Astrocyte of the hippocampus (primary cell): ENCODE data around the gene AMER2.

Experiments
- DNase-seq: peaks from one replicate; pipeline ENCODE4 v3.0.0; 2011; ENCODE audit warnings: low read depth, low spot score

Gene AMER2, protein sequence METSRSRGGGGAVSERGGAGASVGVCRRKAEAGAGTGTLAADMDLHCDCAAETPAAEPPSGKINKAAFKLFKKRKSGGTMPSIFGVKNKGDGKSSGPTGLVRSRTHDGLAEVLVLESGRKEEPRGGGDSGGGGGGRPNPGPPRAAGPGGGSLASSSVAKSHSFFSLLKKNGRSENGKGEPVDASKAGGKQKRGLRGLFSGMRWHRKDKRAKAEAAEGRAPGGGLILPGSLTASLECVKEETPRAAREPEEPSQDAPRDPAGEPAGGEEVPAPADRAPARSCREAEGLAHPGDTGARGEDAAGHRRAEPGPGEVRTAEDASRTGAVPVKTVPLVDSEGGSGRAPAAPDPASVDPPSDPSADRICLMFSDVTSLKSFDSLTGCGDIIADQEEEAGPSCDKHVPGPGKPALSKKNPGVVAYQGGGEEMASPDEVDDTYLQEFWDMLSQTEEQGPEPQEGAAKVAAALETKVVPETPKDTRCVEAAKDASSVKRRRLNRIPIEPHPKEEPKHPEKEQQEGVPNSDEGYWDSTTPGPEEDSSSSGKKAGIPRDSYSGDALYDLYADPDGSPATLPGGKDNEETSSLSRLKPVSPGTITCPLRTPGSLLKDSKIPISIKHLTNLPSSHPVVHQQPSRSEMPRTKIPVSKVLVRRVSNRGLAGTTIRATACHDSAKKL

DNA sequence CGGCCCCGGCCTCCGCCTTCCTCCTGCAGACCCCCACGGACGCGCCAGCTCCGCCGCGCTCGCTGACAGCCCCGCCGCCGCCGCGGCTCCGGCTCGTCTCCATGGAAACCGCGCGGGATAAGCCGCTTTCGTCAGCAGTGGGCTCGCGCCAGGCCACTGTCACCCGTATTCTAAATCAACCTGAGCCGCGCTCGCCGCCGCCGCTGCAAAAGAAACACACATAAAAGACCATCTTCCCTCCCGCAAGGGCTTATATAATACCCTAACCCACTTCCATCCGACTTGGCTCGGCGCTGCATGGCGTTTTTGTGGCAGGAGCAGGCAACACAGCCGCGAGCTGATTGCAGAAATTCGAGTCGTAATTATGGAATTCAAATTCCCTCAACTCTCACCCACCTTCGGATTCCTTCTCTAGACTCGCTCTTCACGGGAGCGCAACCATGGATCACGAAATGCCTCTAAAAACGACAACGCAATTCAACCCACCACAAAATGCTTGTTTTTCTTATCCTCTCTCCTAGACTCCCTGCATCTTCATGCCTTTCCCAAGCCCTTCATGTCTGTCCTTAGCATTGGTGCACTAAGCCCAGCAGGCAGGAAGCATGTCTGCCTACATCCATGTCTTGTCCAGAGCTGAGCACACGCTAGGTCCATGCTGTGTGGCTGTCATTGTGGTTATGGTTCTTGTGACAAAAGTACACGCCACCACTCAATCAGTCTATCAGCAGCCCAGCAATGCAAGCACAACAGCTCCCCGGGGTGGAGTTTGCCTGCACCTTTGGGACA is at the start of gene AMER2:
Gene AMER2 (minus strand): TSS at position 772 of the 786 bp plus-strand sequence. CDS start 669 bp downstream, at position 103.
- DNase-seq, result peak; percentile 69

DNA sequence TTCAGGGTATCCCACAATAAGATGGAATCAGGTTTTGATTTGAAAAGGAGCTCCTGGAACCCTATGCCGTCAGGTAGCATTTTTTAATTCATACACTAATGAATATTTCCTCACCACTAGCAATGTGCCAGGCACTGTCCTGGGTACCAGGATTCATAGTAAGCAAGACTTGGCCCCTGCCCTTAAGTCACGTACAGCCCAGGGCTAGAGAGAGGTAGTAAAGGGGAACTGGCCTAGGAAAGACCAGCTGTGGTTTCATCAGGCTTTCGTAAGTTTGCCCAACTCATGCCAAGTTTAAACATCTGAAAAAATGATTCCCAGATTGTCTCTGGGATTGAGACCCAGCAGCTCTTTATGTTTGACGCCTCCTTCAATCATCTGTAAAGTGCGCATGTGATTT is 45.9 kb upstream of the AMER2 start:
- no peak for DNase-seq

DNA sequence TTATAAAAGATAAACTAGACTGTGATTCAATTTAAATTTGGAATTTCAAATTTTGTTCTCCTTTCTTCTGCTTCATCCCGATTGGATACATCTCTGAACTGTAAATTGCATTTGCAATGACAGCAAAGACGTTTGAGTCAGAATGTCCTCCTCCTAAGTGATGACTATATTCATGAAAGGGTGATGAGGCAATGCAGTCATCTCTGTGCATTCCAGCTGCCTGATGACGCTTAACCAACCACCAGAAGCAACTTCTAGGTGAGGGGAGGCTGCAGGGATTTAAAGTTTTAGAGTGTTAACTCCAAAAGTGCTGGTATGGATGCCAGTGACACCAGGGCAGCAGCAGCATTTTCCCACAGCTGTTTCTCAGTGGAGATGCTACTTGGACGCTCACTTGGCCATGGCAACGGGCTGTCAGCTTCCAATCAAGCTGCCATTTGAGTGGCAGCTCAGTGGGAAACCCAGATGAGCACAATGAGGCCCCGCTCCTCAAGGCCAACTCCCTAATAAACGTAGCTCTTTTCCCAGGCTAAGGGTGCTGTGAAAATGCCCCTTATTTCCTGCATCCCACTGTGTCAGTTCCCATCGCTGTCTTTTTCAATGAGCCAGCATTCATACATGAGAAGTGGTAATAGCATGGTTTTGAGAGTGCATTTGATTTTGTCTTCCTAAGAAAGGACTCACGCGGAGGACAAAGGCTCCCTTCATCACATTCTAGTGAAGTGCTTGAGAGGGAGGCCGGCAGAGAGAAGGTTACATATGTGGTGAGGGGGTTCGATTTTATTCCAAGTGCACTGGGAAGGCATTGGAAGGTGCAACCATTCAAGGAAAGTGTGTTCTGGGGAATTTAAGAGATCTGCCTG is 45.2 kb upstream of the AMER2 start:
- DNase-seq, result peak; percentile 47

DNA sequence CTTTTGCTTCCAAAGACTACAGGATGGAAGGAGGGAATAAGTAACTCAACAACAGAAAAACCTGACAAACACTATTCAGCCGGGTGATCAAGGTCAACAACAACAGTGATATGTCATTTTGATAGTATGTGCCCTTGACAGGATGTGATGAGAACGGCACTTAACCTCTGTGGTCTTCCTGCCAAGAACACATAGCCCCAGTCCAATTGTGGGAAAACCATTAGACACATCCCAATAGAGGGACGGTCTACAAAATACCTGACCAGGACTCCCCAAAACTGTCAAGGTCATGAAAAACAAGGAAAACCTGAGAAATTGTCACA is 43.1 kb upstream of the AMER2 start:
- no peak for DNase-seq

DNA sequence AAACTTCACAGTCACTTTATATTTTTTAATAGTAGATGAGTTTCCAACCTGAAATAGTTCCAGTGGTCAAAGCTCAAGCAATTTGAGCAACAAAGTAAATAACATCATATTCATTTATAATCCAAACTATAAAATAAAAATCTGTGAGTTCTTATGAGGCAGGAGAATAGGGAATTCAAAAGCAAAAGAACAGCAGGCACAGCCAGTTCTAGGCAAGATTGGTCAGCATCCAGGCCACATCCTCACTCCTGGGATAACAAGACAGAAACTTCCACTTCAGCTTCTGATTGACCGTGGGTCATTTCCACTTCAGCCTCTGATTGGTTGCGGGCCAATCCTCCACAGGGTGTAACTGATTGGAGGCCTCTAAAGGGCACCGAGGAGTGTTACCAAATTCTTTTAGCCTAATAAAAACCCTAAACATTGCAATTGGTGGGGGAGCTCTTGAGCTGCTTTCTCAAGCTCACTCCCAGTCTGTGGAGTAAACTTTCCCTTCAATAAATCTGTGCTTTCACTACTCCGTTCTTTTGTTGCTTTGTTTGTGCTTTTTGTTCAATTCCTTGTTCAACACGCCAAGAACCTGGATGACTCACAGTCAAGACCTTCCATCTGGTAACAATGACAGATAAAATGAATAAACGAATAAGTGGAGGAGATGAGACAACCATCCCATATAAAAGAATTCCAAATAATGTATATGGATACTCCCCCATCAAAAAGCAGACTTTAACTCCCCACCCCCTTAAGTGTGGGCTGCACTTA is 42.6 kb upstream of the AMER2 start:
- DNase-seq, result peak; percentile 66

DNA sequence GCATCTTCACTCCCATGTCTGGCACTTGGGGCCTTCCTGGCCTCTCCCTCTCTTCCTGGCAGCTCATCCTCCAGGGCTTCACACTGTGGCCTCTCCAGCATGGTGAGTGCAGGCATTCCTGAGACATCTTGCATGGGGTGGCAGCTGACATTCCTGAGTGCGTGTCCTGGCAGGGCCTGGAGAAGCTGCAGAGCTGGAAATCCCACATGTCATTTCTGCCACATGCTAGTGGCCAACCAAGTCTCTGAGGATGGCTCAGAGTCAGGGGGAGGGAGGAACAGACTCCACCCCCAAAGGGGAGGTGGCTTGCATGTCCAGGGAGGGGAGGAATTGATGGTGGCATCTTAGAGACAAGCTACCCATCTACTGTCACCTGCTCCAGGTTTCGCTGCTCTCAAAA is 41.6 kb upstream of the AMER2 start:
- DNase-seq, result no peak

DNA sequence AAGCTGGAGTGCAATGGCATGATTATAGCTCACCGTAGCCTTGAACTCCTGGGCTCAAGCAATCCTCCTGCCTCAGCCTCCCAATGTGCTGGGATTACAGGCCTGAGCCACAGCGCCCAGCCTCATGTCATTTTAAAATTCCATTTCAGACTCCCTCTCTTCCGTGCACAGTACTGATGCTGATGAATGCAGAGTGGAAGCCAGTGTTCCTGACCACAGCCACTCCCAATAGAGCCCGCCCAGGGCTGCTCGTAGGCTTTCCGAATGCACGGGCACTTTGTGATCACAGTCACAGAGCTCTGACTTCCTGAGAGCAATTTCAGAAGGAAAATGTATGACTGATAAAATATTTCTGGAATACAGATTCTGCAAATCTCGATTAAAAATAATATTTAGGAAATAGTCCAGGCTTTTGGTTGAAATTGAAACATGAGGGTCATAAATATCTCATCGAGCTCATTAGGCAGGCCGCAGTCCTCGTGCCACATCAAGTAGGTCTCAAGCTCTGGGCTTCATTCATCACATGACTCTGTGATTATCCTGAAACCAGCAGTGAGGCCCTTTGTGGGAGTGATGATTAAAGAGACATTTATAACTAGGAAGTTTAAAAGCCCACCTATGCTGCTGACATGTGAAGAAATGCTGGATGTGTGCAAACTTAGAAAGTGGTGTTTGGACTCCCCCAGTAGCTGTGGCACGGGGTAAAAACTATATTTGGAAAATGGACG is 38.9 kb upstream of the AMER2 start:
- no peak for DNase-seq

DNA sequence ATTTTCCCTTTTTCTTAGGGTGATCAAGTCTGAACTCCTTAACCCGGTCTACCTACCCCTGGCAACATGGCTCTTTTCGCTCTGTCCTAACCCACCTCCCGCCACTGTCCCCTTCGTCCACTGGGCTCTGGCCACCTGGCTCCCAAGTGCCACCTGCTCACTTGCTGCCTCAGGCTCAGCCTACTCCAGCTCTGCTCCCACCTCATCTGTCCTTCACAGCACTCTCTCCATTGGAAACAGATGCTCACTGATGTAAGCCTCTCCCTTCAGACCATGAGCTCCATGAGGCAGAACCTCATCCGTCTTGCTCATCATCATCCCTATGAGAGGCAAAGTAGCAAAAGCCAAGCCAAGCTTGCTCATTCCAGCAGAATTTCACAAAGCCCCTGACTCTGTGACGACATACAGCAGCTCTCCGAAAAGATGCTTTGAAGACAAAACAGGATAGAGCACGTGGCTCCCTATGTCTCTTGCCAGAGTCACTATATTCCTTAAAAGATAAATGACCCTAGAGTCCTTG is 35.3 kb upstream of the AMER2 start:
- DNase-seq, result no peak

DNA sequence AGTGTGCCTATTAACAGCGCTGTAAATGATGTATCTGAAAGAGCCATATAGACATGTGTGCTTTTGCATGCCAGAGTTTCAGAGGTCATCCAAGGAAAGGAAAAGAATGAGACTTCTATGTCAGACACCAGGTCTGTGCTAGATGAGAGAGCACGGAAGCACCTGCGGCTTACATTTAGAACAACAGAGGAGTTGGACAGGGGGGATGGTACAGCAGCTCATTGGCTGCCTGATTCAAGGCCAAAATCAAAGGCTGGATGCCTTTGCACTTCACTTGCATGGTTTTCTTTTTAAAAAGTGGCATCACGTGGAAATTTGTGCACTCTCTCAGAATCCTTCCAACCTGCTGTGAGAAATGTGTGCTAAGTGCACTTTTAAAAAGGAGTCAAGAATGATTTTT is 32.8 kb upstream of the AMER2 start:
- DNase-seq, result no peak

DNA sequence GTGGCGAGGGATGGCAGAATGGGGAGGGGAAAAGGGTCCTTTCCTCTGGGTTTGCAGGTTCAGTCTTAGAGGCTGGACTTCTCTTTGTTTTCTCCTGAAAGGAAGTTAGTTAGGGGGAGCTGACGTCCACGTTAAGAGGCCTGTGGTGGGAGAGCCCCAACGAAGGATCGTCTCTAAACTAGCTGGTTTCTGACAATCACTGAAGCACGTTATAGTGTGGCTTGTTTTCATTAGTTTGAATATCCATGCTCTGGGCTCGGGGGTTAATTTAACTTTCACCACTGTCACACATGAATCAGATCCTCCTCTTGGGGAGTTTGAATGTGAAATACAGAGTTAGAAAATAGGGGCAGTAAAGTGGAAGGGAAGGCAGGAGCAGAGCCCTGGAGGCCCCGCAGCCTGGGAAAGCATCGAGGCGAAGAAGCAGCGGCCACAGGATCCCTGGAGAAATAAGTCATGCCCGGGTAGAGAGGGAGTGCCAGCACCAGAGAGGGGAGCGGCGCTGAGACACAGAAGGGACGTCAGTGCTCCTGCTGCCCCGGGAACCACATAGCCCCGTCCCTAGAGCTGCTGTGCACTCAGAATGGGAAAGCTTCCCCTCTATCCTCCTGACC is 31.1 kb upstream of the AMER2 start:
- DNase-seq, result peak; percentile 25

DNA sequence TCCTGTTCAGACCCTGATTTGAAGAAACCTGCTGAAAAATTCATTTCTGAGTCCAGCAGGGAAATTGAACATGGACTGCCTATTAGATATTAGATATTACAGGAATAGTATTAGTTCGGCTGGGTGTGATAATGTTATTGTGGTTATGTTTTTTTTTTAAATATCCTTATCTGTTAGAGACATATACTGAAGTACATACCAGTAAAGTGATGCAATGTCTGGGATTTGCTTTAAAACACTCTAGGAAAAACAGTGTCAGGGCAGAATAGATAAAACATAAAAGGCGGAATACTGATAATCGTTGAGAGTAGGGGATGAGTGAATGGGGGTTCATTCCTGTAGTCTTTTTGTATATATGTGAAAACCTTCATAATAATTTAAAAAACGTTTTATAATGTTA is 28.7 kb upstream of the AMER2 start:
- no peak for DNase-seq

DNA sequence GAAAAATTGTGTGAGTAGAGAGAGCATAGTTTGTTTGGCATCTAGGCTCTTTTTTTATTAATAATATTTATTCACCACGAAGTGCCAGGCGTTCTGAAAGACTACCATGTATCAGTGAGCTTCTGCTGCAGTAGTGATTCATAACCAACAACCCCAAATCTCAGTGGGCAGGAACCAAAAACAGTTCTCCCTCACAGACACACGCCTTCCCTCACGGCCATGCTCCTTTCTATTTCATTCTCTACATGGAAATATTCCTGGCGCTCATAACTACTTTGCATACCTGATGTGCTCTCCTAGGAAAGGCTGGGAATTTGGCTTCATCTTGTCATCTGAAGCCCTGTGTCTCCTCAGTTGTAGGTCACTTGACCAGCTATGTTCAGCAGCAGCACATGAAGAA is 26.6 kb upstream of the AMER2 start:
- DNase-seq, result no peak

DNA sequence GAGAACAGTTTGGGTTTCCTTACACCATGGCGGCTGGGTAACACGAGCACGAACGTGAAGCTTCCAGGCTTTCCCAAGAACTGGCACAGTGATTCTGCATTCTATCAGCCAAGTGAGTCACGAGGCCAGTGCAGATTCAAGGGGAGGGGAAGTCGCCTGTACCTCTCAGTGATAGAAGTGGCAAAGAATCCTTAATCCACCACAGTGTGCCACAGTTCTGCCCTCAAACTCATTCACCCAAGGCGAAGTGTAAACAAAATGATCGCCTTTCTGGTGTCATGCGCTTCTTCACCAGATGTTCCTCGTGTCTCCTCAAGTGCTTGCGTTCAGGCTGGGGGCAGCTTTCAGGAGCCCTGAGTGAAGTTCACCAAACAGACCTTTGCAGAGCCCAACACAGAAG is 24.9 kb upstream of the AMER2 start:
- DNase-seq, result no peak

DNA sequence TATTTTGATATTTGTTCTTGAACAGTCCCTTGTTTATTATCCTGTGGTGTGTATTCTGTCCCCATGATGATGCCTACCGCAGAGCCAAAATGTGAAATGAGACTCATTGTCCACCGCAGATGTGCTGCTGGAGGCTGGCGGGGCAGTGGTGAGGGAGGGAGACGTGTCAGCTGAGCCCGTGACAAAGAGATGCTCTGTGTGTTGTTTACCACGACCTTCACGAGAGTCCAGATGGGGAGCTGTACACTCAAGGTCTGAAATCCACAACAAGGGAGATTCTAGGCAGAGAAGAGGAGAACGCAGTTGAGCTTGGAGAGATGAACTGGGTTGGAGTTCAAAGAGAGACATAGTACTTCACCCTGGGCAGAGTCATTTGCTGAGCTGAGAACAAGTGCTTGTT is 20.8 kb upstream of the AMER2 start:
- DNase-seq, result no peak

DNA sequence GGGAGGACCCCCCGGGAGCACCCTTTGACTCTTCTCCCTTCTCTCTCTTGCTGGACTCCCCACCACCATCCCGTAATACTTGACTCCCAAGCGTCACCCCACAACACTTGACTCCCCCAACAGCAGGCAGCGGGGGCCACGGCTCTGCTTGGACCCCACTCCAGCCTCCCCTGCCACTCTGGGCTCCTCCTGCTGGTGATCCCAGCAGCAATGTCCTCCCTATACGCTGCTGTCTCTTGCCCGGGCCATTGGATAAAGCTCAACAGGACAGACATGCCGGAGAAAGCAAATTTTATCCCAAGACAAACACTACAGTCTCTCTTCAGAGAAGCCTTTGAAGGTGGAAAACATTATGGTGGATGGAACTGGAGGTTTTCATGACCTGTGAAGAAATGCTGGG is 20.4 kb upstream of the AMER2 start:
- DNase-seq, result no peak

DNA sequence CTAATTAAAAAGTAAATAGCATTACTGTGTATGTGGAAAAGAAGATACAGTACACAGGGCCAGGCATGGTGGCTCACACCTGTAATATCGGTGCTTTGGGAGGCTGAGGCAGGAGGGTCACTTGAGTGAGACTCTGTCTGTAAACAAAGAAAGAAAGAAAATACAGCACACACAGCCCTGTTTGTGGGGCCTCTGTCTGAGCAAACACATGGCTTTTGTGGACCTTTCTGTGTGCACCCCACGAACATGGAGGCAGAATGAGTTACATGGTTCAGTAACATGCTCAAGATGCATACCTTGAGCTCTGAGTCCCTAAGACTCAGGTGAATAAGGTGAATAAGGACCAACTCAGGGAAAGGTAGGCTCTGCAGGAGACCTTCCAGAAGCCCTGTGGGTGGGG is 20.0 kb upstream of the AMER2 start:
- DNase-seq, result no peak

DNA sequence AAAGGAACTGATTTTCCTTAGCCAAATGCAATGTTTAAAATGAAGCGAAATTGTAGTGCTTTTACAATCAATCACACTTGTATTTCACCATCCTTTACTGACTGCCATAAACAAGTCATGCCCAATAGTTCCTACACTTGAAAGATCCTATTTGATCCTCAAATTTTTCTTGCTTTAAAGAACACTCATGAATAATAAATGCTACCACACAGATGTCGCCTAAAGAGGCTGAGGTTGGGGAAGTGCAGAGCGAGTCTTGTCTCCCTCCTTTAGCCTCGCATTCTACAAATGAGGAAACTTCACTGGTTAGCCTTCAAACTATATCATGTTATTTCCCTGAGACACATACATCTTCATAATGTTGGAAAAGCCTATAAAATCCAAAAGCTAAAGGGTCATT is 18.7 kb upstream of the AMER2 start:
- no peak for DNase-seq

DNA sequence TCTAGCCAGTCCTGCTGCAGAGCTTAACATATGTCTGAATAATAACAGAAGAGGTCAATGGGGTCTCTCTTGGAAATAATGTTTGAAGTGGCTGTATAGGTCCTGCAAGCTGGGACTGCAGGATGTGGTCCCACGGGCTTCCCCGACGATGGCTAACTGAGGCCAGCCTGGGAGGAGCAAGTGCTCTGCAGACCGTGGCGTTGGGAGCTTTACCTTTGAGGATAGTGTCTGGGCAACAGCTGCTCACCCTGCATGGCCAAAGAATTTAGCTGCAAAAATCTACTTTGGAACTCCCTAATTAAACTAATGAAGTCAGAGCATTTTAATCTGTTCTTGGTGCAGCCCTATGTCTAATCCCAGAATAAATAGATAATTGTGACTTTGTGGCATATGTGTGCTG is 18.2 kb upstream of the AMER2 start:
- DNase-seq, result no peak

DNA sequence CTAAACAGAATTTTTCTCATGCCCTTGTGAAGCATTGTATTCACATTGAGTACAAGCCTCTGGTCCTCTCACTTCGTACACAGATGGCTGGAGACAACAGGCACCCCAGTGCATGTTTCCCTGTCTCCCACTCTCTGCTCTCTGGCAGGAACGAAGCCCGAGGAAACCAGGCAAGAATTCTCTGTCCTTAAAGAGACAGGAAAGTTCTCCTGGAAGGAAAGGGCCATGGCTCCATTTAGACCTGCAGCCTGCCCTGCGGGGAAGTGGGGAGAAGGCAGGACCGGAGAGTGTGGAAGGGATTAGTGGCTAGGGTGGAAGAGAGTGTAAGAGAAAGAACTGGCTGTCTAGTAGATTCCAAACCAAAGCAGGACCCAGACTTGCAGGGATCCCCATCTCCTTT is 15.5 kb upstream of the AMER2 start:
- no peak for DNase-seq

DNA sequence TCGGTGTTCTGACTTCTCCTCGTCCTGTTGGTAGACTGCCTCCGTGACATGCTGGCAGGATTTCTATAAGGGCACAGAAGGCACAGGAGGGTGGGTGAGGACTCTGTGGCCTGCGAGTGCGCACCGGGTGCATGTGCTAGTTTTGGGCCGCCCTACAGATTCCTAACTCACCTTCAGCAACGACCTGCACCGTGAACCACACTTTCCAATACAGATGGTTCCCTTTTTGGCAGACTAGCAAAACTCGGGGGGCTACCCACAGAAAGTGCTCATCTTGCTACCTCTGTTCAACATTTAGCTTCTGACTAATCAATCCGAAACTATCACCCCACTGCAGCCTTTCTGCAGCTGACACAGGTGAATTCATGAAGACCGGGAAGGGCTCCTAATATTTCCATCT is 14.1 kb upstream of the AMER2 start:
- no peak for DNase-seq
